ENCODE measurements around the gene PYDC1.
"Not testable (repeated sequence)": the region's sequence is repeated elsewhere in the genome, so short reads cannot be mapped to it uniquely, and the experiment has no call there.

Gene PYDC1

GRCh38 chr16:31213877-31214707 is 2.8 kb downstream of the PYDC1 start, which contains the start of gene TRIM72:
TSS of gene TRIM72 (plus strand) at chr16:31214119. CDS start at chr16:31214739, 620 bp downstream.
- no peak for FAIRE-seq
- TF ChIP-seq SPI1 (IDR thresholded peaks at IDR 0.05; ENCODE audit: low read depth, low read length) (peak; percentile 28), PAX5 (IDR thresholded peaks at IDR 0.05; ENCODE audit: insufficient read depth, low read length, severe bottlenecking) (no peak)
- DNase-seq (ENCODE audit: insufficient read length, low spot score), result no peak

- FAIRE-seq (no peak), DNase-seq (ENCODE audit: insufficient read length, low spot score) (no peak)
- TF ChIP-seq POLR2AphosphoS5 (IDR thresholded peaks at IDR 0.05; ENCODE audit: low read depth, low read length) (no peak), SPI1 (IDR thresholded peaks at IDR 0.05; ENCODE audit: low read depth, low read length) (no peak), PAX5 (IDR thresholded peaks at IDR 0.05; ENCODE audit: insufficient read depth, low read length, severe bottlenecking) (no peak)
Measured at GRCh38 chr16:31213342-31213741, 3.6 kb downstream of the PYDC1 start.

GRCh38 chr16:31206776-31207175 is 10.2 kb downstream of the PYDC1 start:
- TF ChIP-seq SPI1 (IDR thresholded peaks at IDR 0.05; ENCODE audit: low read depth, low read length) (no peak), POU2F2 (IDR thresholded peaks at IDR 0.05; ENCODE audit: low read depth, low read length) (no peak), TAF1 (IDR thresholded peaks at IDR 0.05; ENCODE audit: low read depth, low read length) (no peak), PAX5 (IDR thresholded peaks at IDR 0.05; ENCODE audit: insufficient read depth, low read length, severe bottlenecking) (no peak)
- FAIRE-seq (no peak), DNase-seq (ENCODE audit: insufficient read length, low spot score) (no peak)

DNA sequence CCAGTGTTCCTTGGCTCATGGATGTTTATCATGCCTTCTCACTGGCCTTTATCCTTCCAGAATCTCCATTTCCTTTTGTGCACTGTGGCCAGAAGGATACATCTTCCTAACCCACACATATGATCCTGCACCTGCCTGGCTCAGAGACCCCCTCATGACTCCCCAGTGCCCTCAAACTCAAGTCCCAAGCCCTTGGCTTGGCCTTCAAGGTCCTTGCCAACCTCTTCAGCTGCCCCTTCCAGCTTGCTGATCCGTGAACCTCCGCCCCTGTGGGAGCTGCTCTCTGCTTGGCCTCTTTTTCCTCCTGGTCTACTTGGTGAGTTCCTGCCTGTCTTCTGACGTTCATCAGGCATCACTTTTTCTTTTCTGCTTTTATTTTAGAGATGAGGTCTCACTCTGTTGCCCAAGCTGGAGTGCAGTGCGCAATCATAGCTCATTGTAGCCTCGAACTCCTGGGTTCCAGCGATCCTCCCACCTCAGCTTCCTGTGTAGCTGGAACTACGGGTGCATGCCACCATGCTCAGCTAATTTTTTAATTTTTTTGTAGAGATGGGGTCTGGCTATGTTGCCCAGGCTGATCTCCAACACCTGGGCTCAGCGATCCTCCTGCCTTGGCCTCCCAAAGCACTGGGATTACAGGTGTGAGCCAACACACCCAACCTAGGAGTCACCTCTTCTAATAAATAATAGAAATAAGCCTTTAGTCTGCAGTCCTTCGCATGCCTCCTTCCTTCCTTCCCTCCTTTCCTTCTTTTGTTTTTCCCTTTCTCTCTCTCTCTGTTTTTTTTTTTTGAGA is 11.9 kb downstream of the PYDC1 start:
- TF ChIP-seq POU2F2 (IDR thresholded peaks at IDR 0.05; ENCODE audit: low read depth, low read length) (no peak), POLR2A (IDR thresholded peaks at IDR 0.05; ENCODE audit: low read depth, low read length) (no peak), PAX5 (IDR thresholded peaks at IDR 0.05; ENCODE audit: insufficient read depth, low read length, severe bottlenecking) (no peak), TAF1 (IDR thresholded peaks at IDR 0.05; ENCODE audit: low read depth, low read length) (no peak), POLR2AphosphoS5 (IDR thresholded peaks at IDR 0.05; ENCODE audit: low read depth, low read length) (no peak), SPI1 (IDR thresholded peaks at IDR 0.05; ENCODE audit: low read depth, low read length) (no peak)
- FAIRE-seq (no peak), DNase-seq (ENCODE audit: insufficient read length, low spot score) (no peak)

- FAIRE-seq, result no peak
- DNase-seq (ENCODE audit: insufficient read length, low spot score), result no peak
- TF ChIP-seq SPI1 (IDR thresholded peaks at IDR 0.05; ENCODE audit: low read depth, low read length) (peak; percentile 48), PAX5 (IDR thresholded peaks at IDR 0.05; ENCODE audit: insufficient read depth, low read length, severe bottlenecking) (no peak), POLR2AphosphoS5 (IDR thresholded peaks at IDR 0.05; ENCODE audit: low read depth, low read length) (peak; percentile 57; the same call in 1 of the 2 replicates)
Measured at GRCh38 chr16:31202414-31203375, 14.2 kb downstream of the PYDC1 start, which contains the start of gene PYCARD. TSS of gene PYCARD (minus strand) at chr16:31202760. CDS start at chr16:31202690, 70 bp downstream.

DNA sequence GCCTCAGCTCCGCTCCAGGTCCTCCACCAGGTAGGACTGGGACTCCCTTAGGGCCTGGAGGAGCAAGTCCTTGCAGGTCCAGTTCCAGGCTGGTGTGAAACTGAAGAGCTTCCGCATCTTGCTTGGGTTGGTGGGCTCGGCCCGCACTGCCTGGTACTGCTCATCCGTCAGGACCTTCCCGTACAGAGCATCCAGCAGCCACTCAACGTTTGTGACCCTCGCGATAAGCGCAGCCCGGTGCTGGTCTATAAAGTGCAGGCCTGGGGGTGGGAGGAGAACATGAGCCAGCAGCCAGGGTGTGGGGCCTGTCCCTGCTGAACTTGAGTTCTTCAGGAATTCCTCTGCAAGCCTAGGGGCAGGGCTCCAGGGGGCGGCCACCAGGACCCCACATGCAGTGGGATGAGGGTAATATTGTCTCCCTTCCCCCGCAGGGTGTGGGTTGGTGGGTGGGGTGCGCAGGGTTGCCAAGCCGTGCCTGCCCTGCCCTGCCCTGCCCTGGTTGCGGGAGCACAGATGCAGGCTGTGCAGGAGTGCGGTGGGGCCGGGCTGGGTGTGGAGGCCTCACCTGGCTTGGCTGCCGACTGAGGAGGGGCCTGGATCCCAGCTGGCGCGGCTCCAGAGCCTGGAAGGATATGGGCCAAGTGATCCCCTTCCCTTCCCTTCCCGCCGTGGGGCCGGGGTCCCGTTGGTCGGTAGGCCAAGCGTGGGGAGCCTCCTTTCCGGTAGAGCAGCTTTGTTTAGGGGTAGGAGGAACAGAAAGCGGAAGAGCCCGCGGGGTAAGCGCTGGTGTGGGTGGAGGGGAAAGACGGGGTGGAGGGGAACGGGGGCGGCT is 15.1 kb downstream of the PYDC1 start:
- peak; percentile 73 for DNase-seq (ENCODE audit: insufficient read length, low spot score)
- FAIRE-seq, result peak; percentile 95
- TF ChIP-seq POLR2AphosphoS5 (IDR thresholded peaks at IDR 0.05; ENCODE audit: low read depth, low read length) (peak; percentile 60), SPI1 (IDR thresholded peaks at IDR 0.05; ENCODE audit: low read depth, low read length) (peak; percentile 81), PAX5 (IDR thresholded peaks at IDR 0.05; ENCODE audit: insufficient read depth, low read length, severe bottlenecking) (no peak), POU2F2 (IDR thresholded peaks at IDR 0.05; ENCODE audit: low read depth, low read length) (no peak), POLR2A (IDR thresholded peaks at IDR 0.05; ENCODE audit: low read depth, low read length) (no peak; the same call in none of the 2 replicates)

DNA sequence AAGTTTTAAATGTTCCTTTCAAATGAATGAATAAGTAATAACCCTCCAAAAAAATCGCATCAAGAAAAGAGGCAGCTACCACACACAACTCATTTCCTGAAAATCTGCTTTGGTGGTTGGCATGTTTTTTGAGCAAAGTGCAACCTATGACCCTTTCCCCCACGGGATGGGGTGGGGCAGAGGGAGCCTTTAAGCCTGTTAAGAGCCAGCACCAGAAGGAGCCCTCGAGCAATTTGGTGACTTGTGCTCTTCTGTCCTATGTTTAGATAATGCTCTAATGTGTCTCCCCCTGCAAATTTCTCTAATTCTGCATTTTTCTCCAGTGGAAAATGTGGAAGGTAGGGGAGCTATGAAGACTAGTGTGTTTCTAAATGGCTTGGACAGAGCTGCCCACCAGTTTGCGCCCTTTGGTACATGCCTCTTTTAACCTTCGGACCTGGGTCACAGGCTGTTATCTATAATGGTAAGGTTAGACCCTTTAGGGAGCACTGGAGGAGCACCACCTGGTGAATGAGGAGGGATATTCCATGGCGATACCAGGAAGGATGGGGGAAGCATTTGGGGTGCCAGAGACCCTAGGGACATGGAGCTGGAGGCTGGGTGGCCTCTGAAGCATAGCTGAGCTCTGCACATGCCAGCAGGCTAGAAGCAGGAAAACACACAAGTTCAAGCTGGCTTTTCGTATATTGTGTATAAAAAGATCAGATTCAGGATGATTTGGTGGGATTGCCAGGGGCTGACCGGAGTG is 15.9 kb downstream of the PYDC1 start:
- FAIRE-seq (peak; percentile 77), DNase-seq (ENCODE audit: insufficient read length, low spot score) (no peak)
- TF ChIP-seq POU2F2 (IDR thresholded peaks at IDR 0.05; ENCODE audit: low read depth, low read length) (0 out of 2 replicates have a peak, but pooled peaks have one; percentile 17), POLR2A (IDR thresholded peaks at IDR 0.05; ENCODE audit: low read depth, low read length) (no peak), POLR2AphosphoS5 (IDR thresholded peaks at IDR 0.05; ENCODE audit: low read depth, low read length) (0 out of 2 replicates have a peak, but pooled peaks have one; percentile 34)

DNA sequence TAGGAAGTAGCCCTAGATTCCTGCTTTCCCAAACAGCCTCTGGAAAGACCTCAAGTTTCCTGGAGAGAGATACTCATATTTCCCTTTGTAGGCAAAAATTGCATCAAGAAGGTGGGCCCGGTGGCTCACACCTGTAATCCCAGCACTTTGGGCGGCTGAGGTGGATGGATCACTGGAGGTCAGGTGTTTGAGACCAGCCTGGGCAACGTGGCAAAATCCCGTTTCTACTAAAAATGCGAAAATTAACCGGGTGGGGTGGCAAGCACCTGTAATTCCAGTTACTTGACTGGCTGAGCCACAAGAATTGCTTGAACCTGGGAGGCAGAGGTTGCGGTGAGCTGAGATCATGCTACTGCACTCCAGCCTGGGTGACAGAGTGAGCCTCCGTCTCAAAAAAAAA is 16.8 kb downstream of the PYDC1 start:
- not testable (repeated sequence) for DNase-seq (ENCODE audit: insufficient read length, low spot score); FAIRE-seq

All from GM12891 (cell line).